ENCODE measurements around the gene STAB2.

GRCh38 chr12:103634732-103635131 lies 47.7 kb downstream of the STAB2 start:
- no peak for TF ChIP-seq POLR2A (IDR thresholded peaks at IDR 0.05)
- TF ChIP-seq, protein P1, sequence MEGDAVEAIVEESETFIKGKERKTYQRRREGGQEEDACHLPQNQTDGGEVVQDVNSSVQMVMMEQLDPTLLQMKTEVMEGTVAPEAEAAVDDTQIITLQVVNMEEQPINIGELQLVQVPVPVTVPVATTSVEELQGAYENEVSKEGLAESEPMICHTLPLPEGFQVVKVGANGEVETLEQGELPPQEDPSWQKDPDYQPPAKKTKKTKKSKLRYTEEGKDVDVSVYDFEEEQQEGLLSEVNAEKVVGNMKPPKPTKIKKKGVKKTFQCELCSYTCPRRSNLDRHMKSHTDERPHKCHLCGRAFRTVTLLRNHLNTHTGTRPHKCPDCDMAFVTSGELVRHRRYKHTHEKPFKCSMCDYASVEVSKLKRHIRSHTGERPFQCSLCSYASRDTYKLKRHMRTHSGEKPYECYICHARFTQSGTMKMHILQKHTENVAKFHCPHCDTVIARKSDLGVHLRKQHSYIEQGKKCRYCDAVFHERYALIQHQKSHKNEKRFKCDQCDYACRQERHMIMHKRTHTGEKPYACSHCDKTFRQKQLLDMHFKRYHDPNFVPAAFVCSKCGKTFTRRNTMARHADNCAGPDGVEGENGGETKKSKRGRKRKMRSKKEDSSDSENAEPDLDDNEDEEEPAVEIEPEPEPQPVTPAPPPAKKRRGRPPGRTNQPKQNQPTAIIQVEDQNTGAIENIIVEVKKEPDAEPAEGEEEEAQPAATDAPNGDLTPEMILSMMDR (IDR thresholded peaks at IDR 0.05) = no peak

Measured in thyroid gland (tissue), 4 donors.